Activated T-helper 2 cell treated with anti-CD3 and anti-CD28 coated beads, Interferon-gamma antibody, Interleukin-2, Interleukin-4, amounts not matched to agents 10 μg/mL and 5 μg/mL and 100 μg/mL, durations not matched to agents 14 hours and 24 hours and 36 hours (primary cell): ENCODE results near the gene MCF2L2. TPM values are rescaled to one million over a fixed set of nuclear protein-coding genes. Genes with fewer than 3 reads are reported as not detected.

Experiments
- DNase-seq: peaks from one replicate; pipeline ENCODE4 v3.0.0; 2021; ENCODE audit warnings: low spot score
- H3K27ac Mint-ChIP-seq: one replicate; pipeline ENCODE4 v1.8.0; 2021; ENCODE audit warnings: mixed read lengths
- H3K27me3 Mint-ChIP-seq: one replicate; pipeline ENCODE4 v1.8.0; 2021; ENCODE audit warnings: low read depth, mixed read lengths
- H3K36me3 Mint-ChIP-seq: one replicate; pipeline ENCODE4 v1.8.0; 2021; ENCODE audit warnings: low read depth, mixed read lengths
- H3K4me1 Mint-ChIP-seq: one replicate; pipeline ENCODE4 v1.8.0; 2021; ENCODE audit warnings: low read depth, mixed read lengths
- H3K4me3 Mint-ChIP-seq: one replicate; pipeline ENCODE4 v1.8.0; 2021; ENCODE audit warnings: low read depth, mild to moderate bottlenecking, moderate library complexity, mixed read lengths
- H3K9me3 Mint-ChIP-seq: one replicate; pipeline ENCODE4 v1.8.0; 2021; ENCODE audit warnings: mixed read lengths
- intact Hi-C: fragments of 100-400 bp; cut with micrococcal nuclease; formaldehyde crosslinking; loops from one replicate; pipeline ENCODE4 v1.15.1; 2023
- total RNA-seq: library from RNA; stranded (reverse); gene quantifications from 2 replicates; pipeline ENCODE4 v1.2.3, GENCODE V29; 2022

The MCF2L2 gene
- total RNA-seq, 1 donor from 2014 or later: 7.5 TPM

DNA sequence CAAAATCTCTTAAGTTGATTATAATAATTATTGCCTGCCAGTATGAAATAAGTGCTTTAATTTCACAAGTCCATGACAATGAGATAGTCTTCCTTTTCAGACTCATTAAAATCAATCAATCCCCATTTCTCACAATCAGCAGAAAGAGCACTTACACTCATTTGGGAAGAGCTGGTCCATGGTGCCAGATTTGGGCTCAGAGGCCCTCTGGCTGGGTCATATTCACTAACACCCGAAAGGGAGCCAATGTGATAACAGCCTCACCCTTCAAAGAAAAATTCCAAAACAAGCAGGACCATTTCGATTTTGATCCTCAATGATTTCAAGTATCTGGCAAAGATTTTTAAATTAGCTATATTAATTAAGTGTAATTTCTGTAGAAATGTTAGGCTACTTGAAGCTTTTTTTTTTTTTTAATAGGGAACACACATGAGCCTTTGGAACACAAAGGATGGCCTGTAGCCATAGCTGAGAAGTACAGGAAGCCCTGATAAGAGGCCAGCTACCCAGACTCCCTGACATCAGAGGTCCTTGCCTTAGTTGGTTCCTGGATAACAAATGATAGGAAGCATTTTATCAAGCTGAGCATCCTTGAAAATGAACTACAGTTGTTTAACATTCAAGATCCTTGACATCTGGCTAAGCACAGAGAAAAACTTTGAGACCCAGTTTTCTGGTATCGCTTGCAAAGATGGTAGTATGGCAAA lies 17.1 kb downstream of the MCF2L2 start:
- Mint-ChIP-seq H3K9me3 (no peaks in the 10 kb centered on the region), H3K4me3 (no peak overlapping the region), H3K36me3 (no peaks in the 10 kb centered on the region), H3K4me1 (peaks cover 3% of the 10 kb centered on the region), H3K27ac (no peak overlapping the region), H3K27me3 (peaks cover 2% of the 10 kb centered on the region)
- intact Hi-C loops: no loop called here
- DNase-seq: no peak

GRCh38 chr3:183410759-183411158 lies 17.7 kb downstream of the MCF2L2 start:
- Mint-ChIP-seq H3K27ac (no peak overlapping the region), H3K27me3 (peaks cover 2% of the 10 kb centered on the region), H3K9me3 (no peaks in the 10 kb centered on the region), H3K4me3 (no peak overlapping the region), H3K36me3 (no peaks in the 10 kb centered on the region), H3K4me1 (peaks cover 3% of the 10 kb centered on the region)
- no peak for DNase-seq
- intact Hi-C loops: no loop called here

- intact Hi-C loops: no loop called here
- Mint-ChIP-seq H3K36me3 (no peaks in the 10 kb centered on the region), H3K27me3 (peaks cover 2% of the 10 kb centered on the region), H3K4me1 (peaks cover 3% of the 10 kb centered on the region), H3K4me3 (no peak overlapping the region), H3K9me3 (no peaks in the 10 kb centered on the region), H3K27ac (no peak overlapping the region)
- no peak for DNase-seq
Observed at GRCh38 chr3:183410280-183410679, 18.1 kb downstream of the MCF2L2 start.

DNA sequence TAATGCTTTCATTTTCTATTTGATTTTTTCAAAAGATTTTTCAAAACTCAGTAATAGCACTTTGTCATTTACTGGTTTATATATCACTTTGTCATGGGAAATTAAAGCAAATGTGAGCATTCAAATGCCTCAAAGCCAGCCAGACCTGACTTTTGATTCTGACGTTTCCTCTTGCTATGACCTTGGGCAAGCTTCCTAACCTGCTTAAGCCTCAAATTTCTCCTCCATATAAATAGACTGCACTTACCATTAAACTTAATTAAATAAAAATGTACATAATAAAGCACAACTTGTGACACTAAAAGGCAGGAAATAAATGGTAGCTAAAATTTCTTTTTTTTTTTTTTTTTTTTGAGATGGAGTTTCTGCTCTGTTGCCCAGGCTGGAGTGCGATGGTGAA lies 19.2 kb downstream of the MCF2L2 start:
- no peak overlapping the region for H3K27ac Mint-ChIP-seq
- peaks cover 3% of the 10 kb centered on the region for H3K4me1 Mint-ChIP-seq
- H3K27me3 Mint-ChIP-seq: peaks cover 2% of the 10 kb centered on the region
- H3K9me3 Mint-ChIP-seq: no peaks in the 10 kb centered on the region
- intact Hi-C loops: no loop called here
- DNase-seq: no peak
- no peak overlapping the region for H3K4me3 Mint-ChIP-seq
- H3K36me3 Mint-ChIP-seq: no peaks in the 10 kb centered on the region

- Mint-ChIP-seq H3K27ac (no peak overlapping the region), H3K36me3 (no peaks in the 10 kb centered on the region), H3K27me3 (peaks cover 2% of the 10 kb centered on the region), H3K4me1 (peaks cover 7% of the 10 kb centered on the region), H3K4me3 (no peak overlapping the region), H3K9me3 (no peaks in the 10 kb centered on the region)
- DNase-seq: no peak
- intact Hi-C loops: no loop called here
Observed at GRCh38 chr3:183401678-183402077, 26.7 kb downstream of the MCF2L2 start.

DNA sequence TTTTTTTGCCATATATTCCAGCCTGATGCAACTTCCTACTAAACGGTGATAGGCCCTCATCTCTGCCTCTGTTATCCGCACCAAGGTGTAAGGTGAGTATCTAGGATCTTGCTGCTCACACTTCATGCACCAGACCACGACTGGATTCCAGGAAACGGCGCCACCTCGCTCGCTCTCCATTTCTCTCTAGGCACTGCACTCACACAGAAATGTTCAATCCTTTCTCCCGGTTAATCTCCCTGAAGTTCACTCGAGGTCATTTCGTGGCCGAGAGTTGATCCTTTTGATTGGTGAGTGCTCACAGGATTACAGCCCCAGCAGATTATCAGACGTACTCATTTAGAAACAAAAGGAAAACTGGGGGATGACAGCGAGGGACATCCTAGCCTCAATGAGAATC lies 28.1 kb downstream of the MCF2L2 start:
- H3K27ac Mint-ChIP-seq: no peak overlapping the region
- intact Hi-C loops: no loop called here
- peaks cover 2% of the 10 kb centered on the region for H3K27me3 Mint-ChIP-seq
- no peak overlapping the region for H3K4me3 Mint-ChIP-seq
- peaks cover 8% of the 10 kb centered on the region for H3K4me1 Mint-ChIP-seq
- H3K9me3 Mint-ChIP-seq: no peaks in the 10 kb centered on the region
- H3K36me3 Mint-ChIP-seq: no peaks in the 10 kb centered on the region
- DNase-seq: no peak

DNA sequence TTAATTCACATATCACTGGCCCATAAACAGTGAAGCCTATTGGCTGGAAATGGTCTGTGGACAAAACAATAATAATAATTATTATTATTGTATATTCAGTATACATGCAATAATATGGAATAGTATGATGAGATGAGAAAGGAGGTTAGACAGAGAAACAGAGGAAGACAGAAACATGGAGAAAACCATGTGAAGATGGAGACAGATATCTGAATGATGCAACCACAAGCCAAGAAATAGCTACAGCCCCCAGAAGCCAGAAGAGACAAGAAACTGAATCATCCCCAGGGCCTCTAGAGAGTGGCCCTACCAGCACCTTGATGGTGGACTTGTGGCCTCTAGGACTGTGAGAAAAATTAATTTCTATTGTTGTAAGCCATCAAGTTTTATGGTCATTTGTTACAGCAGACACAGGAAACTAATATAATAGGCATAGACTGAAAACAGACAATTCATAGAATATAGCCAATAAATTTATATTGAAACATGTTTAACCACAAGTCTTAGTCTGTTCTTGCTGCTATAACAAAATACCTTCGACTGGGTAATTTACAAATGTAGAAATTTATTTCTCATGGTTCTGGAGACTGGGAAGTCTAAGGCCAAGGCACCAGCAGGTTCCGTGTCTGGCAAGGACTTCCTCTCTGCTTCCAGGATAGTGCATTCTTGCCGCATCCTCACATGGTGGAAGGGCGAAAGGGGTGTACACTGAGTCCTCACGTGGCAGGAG lies 31.6 kb downstream of the MCF2L2 start:
- no peak overlapping the region for H3K4me3 Mint-ChIP-seq
- no peaks in the 10 kb centered on the region for H3K9me3 Mint-ChIP-seq
- intact Hi-C loops: no loop called here

DNA sequence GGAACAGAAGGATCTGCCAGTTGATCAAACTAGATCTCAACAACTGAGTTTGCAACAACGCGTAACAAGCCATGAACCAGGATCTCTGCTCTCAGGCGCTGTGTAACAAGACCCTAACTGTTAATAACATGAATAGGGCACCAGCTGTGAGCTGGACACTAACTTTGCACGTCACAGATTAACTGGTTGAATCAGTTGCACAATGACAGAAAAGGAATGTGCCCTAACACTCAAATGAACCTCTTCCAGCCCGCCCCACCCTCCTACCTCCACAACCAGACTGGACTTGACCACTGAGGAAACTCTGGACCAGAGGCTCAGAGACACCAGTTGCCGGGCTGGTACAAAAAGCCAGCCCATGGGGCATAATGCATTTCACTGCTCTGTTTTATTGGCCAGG lies 34.3 kb downstream of the MCF2L2 start:
- Mint-ChIP-seq H3K27me3 (peaks cover 4% of the 10 kb centered on the region), H3K4me3 (no peak overlapping the region), H3K9me3 (no peaks in the 10 kb centered on the region), H3K27ac (no peak overlapping the region), H3K36me3 (no peaks in the 10 kb centered on the region), H3K4me1 (peaks cover 14% of the 10 kb centered on the region)
- DNase-seq: no peak
- intact Hi-C loops: no loop called here

More for the DNA sequence above, 31.6 kb downstream of the MCF2L2 start:
- no peak overlapping the region for H3K27ac Mint-ChIP-seq
- H3K27me3 Mint-ChIP-seq: peaks cover 4% of the 10 kb centered on the region
- no peak for DNase-seq
- H3K36me3 Mint-ChIP-seq: no peaks in the 10 kb centered on the region
- peaks cover 5% of the 10 kb centered on the region for H3K4me1 Mint-ChIP-seq

DNA sequence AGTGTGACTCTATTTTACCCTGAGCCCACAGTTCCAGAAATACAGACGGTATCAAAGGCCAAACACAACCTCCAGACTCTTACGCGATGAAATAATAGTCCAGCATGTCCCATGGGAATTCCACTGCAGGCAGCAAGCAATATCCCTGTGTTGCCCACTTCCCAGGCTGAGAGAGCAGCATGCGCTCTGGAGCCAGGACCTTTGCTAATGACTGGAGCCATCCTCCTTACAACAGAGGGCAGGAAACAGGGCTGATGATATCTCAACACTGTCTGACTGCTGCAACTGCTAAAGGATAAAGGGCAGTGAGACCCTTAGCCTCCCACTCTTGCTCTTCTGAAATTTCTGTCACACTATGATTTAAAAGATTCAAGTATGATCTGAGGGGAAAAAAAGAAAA lies 34.8 kb downstream of the MCF2L2 start:
- DNase-seq: no peak
- intact Hi-C loops: no loop called here
- no peaks in the 10 kb centered on the region for H3K36me3 Mint-ChIP-seq
- H3K4me3 Mint-ChIP-seq: no peak overlapping the region
- no peak overlapping the region for H3K27ac Mint-ChIP-seq
- peaks cover 14% of the 10 kb centered on the region for H3K4me1 Mint-ChIP-seq
- H3K27me3 Mint-ChIP-seq: peaks cover 4% of the 10 kb centered on the region
- H3K9me3 Mint-ChIP-seq: no peaks in the 10 kb centered on the region

DNA sequence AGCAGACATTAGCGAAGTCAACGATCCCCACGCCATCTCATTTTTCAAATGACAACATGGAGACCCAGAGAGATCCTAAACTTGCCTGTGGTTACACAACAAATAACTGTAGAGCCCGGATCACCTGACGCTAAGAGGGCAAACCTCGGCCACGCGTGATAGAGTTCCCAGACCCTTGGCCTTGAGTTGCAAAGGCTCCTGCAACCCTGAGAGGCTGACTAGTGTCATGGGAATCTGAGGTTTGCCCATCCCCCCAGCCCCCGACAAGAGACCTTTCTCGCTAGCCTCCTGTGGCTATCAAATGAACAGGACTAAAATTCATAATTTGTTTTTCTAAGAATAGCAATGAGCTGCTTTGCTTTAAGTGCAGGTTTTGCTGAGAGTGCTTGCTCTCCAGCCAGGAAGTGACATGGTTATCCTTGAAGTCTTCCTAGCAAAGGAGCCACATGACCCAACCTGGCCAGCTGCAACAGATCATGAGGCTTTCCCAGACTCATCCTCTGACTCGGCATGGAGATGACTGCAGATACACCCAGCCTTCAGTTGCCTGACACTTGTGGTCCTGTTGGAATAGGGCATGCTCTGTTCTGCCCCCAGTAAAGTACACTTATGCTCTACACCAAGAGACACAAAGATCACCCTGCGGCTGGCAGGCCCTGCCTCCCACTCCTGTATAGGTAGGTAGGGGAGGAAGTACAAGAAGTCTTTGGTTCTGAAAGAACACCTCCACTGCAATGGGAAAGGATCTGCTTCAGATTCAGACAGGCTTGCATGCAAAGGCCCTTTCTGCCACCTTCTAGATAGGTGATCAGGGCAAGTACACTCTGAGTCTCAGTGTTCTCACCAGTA lies 36.0 kb downstream of the MCF2L2 start:
- Mint-ChIP-seq H3K27ac (no peak overlapping the region), H3K36me3 (no peaks in the 10 kb centered on the region), H3K4me3 (no peak overlapping the region), H3K9me3 (no peaks in the 10 kb centered on the region), H3K4me1 (peaks cover 14% of the 10 kb centered on the region), H3K27me3 (peaks cover 2% of the 10 kb centered on the region)
- no peak for DNase-seq
- intact Hi-C loops: no loop called here

- no peak for DNase-seq
- Mint-ChIP-seq H3K27me3 (peaks cover 2% of the 10 kb centered on the region), H3K36me3 (no peaks in the 10 kb centered on the region), H3K27ac (no peak overlapping the region), H3K4me3 (no peak overlapping the region), H3K9me3 (no peaks in the 10 kb centered on the region), H3K4me1 (peaks cover 13% of the 10 kb centered on the region)
- intact Hi-C loops: no loop called here
Observed at GRCh38 chr3:183391460-183391859, 37.0 kb downstream of the MCF2L2 start.

DNA sequence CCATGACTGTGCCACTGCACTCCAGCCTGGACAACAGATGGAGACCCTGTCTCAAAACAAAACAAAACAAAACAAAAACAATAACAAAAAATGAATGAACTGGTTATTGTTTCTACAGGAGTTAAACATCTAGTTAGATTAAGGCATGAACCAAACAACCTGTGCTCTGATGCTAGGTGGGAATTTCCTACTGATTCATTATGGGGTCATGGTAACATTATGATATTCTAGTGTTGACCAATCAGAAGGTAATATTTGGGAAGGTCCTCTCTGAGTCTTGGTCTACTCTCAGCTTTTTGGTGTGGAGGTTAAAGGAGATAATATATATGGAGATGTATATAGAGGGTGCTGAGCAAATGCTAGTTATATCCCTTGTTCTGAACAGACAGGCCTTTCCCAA lies 37.6 kb downstream of the MCF2L2 start:
- no peak for DNase-seq
- Mint-ChIP-seq H3K27me3 (peaks cover 2% of the 10 kb centered on the region), H3K9me3 (no peaks in the 10 kb centered on the region), H3K36me3 (no peaks in the 10 kb centered on the region), H3K4me3 (no peak overlapping the region), H3K4me1 (peaks cover 14% of the 10 kb centered on the region), H3K27ac (no peak overlapping the region)
- intact Hi-C loops: no loop called here
